Stimulated activated CD4-positive, alpha-beta T cell treated with anti-CD3 and anti-CD28 coated beads, Interleukin-2, amount 100 ng/mL, for 4 hours (primary cell): ENCODE results near the gene PLXNB1.
"Not testable (repeated sequence)": the region's sequence is repeated elsewhere in the genome, so short reads cannot be mapped to it uniquely, and the experiment has no call there.

Experiments used
- DNase-seq: peaks from one replicate; pipeline ENCODE4 v3.0.0-alpha.2; 2020; ENCODE audit warnings: low read depth

The PLXNB1 gene

DNA sequence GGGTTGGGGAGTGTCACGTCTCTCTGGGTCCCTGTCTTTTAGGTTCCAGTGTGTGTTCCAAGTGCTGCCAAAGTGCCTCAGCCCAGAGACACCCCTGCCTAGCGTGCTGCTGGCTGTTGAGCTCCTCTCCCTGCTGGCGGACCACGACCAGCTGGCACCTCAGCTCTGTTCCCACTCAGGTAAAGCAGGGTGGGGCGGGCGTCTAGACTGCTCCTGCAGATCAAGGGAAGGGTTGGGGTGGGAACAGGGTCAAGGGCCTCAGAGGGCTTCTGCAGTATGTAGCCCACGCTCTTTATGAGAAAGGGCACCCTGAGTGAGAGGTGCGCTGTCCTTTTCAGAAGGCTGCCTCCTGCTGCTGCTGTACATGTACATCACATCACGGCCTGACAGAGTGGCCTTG lies 33.8 kb upstream of the PLXNB1 start:
- no peak for DNase-seq

DNA sequence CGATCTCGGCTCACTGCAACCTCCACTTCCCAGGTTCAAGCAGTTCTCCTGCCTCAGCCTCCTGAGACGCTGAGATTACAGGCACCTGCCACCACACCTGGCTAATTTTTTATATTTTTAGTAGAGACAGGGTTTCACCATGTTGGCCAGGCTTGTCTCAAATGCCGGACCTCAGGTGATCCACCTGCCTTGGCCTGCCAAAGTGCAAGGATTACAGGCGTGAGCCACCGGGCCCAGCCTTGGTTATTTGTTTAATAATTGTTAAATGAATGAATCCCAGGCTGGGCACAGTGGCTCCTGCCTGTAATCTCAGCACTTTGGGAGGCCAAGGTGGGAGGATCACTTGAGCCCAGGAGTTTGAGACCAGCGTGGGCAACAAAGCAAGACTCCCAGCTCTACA lies 31.9 kb upstream of the PLXNB1 start:
- DNase-seq, result not testable (repeated sequence)

DNA sequence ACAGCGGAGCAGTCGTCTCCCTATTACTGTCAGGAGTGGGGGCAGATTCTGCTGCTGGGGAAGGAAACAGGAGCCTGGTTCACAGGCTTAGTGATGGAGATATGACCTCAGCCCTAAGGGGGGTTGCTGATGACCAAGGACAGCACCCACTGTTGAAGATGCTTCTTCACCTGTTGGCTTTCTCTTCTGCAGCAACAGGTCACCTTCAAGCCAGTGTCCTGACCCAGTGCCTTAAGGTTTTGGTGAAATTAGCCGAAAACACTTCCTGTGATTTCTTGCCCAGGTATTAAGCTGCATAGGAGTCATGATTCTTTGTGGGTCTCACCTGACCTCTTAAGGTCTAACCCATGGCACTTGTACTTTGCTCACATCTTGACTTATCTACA lies 30.6 kb upstream of the PLXNB1 start:
- no peak for DNase-seq

DNA sequence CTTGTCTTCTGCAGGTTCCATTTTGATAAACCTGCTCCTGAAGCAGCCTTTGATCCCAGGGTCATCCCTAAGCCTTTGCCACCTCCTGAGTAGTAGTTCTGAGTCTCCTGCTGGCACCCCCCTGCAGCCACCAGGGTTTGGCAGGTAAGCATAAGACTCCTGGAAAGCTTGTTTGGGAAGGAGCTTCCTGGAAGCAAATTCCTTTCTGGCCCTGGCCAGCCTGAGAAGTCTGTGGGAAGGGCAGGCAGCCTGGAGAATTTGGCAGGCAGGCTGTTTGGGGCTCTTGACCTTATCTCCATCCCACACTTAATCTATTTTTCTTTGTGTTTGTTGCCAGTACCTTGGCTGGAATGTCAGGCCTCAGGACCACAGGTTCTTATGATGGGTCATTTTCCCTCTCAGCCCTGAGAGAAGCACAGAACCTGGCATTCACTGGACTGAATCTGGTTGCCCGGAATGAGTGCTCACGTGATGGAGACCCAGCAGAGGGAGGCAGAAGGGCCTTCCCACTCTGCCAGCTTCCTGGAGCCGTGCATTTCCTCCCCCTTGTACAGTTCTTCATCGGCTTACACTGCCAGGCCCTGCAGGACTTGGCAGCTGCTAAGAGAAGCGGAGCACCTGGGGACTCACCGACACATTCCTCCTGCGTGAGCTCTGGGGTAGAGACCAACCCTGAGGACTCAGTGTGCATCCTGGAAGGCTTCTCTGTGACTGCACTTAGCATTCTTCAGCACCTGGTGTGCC lies 30.1 kb upstream of the PLXNB1 start:
- DNase-seq, result no peak

DNA sequence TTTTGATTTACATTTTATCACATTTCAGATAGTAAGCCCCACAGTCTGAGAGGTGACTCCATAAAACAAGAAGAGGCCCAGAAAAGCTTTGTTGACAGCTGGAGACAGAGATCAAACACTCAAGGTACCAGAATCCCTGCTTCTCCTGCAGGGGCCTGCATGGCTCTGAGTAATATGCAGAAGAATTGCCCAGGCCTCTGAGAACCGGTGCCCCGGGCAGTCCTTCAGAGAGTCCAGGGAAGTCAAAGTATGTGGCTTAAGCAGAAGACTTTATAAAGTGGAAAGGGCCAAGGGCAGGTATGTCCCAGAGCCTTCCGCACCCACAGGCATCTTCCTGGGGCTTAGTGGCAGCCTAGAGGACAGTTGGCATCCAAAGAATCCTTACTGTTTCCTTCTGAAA lies 29.4 kb upstream of the PLXNB1 start:
- DNase-seq, result no peak

DNA sequence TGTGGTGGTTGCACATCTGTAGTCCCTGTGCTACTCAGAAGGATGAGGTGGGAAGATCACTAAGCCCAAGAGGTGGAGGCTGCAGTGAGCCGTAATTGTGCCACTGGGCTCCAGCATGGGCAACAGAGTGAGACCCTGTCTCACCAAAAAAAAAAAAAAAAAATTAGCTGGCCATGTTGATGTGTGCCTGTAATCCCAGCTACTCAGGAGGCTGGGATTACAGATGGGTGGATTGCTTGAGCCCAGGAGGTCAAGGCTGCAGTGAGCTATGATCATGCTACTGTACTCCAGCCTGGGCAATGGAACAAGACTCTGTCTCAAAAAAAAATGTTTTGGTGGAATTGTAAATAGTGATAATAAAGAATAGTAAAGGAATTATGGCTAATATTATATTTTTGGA lies 26.6 kb upstream of the PLXNB1 start:
- DNase-seq, result no peak

DNA sequence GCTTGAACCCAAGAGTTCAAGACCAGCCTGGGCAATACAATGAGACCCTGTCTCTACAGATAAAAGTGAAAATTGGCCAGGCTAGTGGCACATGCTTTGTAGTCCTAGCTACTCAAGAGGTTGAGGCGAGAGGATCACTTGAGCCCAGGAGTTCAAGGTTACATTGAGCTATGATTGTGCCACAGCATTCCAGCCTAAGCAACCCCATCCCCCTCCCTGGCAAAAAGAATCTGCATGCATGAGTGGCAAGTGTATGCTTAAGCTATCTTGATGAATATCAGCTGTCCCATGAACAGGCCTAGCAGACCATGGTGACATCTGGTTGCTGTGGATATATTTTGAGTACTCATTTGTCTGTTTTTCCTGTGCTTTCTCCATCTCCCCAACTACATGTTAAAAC lies 21.4 kb upstream of the PLXNB1 start:
- no peak for DNase-seq

DNA sequence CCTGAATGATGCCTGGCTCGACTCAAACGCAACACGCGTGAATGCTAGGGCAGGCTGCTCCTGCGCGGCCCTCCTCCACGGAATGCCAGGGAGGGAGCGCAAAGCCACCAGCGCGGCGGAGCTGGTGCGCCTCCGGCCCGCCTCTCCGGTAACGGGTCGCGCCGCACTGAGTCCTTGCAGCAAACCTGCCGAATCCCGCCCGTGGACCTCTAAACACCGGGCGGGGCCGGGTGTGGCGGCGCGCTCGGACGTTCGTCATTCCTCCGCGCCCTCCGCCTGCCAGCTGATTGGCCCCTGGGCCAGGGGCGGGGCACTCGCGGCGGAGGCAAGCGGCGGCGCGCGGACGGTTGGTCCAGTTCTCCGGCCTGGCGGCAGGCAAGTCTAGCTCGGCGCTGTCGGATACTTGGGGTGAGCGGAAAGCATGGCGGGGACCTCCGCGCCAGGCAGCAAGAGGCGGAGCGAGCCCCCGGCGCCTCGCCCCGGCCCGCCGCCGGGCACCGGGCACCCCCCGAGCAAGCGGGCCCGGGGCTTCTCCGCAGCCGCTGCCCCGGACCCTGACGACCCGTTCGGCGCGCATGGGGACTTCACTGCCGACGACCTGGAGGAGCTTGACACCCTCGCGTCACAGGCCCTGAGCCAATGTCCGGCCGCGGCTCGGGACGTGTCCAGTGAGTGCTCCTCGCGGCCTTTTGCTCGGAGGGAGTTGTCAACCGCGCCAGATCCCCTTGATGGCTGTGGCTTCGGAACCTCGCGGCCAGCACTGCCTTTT lies 16.7 kb upstream of the PLXNB1 start, which contains the start of gene ATRIP:
Gene ATRIP, plus strand, starts transcription at position 313 of the 769 bp plus-strand sequence. Its CDS starts 109 bp downstream, at position 422.
- DNase-seq, result peak; percentile 75

DNA sequence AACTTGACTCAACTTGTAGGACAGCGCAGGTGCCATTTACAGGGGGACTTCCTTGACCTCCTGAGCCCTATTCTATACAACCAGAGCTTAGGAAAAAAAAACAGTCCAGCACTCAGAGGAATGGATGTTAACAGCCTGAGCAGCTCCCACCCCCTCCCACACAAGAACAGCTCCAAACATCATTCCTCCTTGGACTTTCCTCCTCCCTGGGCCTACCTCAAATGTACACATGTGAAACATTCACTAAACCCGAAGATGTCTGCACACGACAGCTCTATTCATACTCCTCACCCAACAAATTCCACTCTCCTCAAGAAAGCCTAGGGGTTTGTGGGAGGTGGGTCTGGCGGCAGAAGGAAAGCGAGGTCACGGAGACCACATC lies 16.1 kb upstream of the PLXNB1 start:
- no peak for DNase-seq

DNA sequence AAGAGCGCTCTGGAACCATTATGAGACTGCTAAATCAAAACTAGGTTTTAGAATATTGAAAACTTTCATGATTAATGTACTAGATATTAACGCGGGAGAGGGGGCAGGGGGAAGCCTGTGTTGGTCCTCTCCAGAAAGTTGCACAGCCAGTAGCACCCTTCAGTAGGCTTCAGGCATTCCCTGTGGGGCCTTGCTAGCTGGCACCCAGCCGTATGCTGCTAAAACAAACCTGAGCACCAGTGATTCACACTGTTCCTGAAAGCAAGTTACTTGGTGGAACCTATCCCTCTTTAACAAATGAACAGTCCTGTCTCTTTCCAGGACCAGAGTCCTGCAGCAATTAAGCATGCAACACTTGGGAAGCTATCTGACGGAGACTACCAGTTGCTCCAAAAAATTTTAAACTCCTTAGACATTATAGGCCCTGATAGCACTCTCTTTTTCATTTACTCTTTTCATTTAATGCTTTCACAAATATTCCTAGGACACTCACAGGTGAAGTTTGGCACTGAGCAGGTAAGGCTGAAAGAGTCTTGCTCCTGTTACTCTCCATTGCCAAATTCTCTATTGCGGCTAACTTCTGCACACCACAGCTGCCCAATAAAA lies 15.5 kb upstream of the PLXNB1 start:
- DNase-seq, result no peak

DNA sequence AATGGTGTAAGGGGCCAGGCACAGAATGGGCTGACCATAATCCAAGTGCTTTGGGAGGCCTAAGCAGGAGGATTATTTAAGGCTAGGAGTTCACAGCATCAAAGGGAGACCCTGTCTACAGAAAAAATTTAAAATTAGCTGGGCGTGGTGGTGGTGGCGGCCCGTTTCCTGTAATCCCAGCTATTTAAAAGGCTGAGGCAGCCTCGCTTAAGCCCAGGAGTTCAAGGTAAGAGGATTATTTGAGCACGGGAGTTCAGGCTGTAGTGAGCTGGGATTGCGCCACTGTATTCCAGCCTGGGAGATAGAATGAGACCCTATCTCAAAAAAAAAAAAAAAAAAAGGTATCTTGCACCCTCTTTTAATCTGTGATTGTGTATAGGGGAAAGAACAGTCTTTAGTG lies 12.1 kb upstream of the PLXNB1 start:
- no peak for DNase-seq

DNA sequence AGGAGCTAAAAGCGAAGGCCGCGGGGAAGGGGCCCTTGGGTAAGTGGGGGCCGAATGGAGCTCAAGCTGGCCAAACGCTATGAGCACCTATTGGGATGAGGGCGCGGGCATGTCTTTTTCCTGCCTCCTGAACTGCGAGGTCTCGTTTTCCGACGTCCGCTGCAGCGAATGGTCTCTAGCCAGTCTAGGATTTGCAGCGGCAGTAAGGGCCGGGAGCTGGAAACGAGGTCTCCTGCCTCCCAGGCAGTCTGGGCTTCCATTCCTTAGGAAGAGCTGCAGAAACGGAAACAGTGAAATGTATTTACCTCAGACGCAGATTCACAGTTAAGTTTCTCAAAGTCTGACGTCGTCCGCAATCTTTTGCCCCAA lies 10.7 kb upstream of the PLXNB1 start:
- no peak for DNase-seq

DNA sequence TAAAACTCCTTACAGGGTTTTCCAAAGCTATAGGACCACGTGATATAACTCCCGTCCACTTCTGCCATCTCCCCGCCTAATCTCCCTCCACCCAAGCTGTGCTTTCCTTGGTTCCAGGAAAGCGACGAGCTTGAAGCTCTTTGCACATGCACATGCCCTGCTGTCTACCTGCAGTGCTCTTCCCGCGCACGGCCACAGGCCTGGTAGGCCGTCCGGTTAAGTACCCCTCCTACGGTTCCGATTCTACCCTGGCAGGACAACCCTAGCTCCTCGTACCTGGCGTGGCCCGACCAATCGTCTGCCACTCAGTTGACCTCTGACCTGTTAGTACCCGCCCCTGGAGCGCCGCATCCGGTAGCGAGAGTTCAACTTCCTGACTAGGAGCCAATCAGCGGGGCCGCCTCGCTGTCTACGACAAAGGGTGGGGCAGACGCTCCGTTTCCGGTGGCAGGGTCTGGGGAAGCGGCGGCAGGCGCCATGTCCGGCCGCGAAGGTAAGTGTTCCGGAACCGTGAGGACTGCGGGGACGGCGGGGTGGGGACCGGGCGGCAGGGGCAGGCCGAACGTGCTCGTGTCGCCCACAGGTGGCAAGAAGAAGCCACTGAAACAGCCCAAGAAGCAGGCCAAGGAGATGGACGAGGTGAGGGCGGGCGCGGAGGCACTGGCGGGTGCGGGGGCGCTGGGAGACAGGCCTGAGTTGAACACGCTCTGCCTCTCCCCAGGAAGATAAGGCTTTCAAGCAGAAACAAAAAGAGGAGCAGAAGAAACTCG lies 10.1 kb upstream of the PLXNB1 start, which contains the start of the genes CCDC51 and TMA7:
Gene CCDC51, minus strand, starts transcription at position 300 of the 770 bp plus-strand sequence. CDS start 4,991 bp downstream, outside the sequence.
Gene TMA7, plus strand, starts transcription at position 438 of the 770 bp plus-strand sequence. Its CDS starts 40 bp downstream, at position 478.
- peak; percentile 97 for DNase-seq

DNA sequence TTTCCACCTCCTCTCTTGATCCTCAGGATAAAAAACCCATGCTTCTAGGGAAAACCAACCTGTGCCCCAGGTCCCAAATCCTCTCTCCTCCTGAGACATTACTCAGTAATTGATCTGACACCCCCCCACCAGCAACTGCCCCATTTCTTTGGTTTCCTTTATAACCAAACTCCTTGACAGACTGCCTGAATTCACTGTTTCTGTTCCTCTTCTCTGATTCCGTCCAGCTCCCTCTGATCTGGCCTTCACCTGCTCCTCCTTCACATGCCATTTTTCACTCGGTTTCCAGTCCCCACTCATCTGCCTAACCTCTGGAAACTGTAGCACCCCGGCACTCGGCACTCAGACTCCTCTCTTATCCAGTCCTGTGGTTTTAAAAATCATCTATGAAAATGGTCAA lies 7.9 kb upstream of the PLXNB1 start:
- no peak for DNase-seq

DNA sequence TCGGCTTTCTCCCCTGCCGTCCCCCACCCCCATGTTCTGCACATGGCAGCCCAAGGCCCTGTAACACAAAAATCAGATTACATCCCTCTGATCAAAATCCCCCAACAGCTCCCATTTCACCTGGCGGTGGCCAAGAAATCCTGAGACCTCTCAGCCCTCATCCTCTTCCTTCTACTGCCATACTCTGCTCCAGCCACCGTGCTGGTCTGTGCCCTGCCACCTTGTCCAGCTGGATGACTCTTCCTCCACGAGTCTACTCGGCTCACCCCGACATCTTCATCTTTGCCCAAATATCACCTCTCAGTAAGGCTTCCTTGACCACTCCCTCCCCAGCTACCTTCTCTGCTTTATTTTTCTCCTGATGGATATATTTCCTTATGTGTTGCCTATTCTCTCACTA lies 7.0 kb upstream of the PLXNB1 start:
- DNase-seq, result no peak

DNA sequence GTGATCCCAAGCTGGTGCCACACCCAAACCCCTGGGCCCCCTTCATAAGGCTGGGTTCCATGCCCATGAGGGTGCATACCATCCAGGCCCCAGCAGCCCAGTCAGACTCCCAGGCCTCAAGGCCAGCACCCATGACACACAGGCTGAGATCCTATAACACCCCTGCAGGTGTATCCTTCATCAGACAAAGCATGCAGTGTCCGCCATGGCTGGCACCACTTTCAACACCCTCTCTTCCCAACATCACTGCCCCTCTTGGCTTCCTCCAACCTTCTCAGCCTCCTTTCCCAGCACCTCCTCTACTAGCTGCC lies 6.5 kb upstream of the PLXNB1 start:
- no peak for DNase-seq

DNA sequence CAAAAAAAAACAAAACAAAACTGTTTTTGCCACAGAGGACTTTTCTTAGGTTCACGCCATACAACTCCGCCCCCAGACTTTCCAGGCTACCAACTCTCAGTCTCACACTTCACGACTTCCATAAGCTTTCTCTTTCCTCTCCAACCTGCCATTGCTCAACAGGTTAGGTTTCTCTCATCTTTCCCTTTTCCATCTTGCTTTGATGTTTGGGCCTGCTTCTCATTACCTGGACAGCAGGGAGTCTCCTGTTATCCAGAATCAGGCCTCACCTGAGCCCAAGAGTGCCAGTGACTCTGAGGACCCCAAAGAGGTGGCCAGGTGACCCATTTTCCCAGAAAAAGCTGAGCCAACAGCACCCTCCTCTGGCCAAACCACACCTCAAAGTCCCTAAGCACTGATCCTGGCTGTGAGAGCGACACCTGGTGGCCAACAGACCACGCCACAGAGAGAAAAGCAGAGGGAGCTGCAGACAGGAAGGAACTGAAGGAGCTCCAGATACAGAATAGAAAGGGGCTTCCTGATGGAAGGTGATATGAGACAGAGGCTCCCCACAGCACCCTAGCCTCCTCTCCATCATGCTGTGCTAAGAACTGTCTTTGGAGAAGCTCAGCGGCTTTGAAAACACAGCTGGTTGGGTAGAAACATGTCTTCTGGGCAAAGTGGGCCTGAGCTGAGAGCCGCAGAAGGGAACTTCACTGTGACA lies 6.0 kb upstream of the PLXNB1 start:
- DNase-seq, result peak; percentile 78

DNA sequence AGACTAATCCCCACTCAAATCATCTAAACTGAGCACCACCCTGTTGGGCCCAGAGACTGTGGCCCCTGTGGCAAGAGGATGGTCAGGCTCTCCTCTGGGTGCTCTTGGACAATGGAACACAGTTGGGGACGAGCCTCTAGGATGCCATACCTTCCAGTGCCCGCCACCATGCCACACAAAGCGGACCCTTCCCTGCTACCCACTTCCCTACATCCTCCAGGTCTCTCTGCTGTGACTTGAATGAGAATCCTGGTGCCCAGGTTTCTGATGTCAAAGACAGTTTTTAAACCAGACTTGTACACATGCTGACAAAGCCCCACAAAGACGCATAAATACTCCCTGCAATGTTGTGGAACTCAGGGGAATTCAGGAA lies 5.3 kb upstream of the PLXNB1 start:
- DNase-seq, result no peak

DNA sequence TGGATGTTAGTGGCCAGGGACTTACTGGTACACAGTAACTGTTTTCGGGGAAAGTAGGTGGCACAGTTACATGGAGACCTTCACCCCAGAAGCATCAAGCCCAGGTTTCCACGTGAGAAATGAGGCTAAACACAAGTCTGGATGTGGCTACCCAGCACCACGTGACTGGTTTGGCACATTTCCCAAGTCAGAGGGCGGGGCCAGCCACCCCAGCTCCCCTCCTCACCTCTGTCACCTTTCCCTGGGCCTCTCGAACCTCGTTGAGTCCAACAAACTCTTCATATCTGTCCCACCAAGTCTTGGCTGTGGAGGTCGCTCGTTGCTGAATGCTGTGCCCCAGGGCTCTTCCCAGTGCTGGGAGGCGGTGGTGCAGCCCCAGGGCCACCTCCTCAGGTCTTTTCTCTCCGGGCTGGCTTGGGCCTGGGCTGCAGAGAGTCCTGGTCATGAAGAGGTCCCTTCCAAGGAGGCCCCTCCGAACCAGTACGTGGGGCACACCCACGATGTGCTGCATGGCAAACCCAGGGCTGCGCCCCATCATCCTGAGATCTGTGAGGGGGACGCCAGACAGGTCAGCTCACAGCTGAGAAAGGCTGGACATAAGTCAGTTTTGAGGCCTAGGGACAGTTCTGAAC lies 4.8 kb upstream of the PLXNB1 start:
- DNase-seq, result no peak

DNA sequence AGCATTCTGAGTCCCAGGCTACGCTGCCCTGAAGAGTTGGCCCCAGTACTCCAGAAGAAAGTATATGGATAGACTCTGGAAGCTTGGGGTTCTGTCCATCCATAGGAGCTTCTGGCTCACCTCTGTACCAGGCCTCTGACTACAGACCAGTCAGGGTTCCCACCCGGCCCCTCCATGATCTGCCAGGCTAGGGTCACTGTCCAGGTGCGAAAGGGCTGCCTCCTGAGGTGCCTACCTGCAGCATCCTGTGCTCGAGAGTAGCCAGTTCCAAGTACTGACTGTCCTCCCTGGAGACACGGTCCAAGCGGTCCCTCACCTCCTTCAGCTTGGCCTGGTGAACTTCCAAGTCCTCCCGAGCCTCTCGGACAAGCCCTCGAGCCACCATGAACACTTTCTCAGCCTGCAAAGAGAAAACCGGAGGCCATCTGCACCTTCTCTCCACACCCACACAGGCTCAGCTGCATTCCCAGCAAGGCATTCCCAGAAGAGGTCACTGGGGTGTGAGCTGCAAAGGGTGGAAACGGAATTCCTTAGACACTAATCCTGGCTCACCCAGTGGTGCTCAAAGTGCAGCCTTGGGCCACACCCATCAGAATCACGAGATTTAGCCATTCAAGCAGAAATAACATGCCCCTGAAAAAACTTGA lies 3.7 kb upstream of the PLXNB1 start:
- DNase-seq, result no peak
